Measurements from ENCODE around the gene FLNC.

FLNC gene

GRCh38 chr7:128883622-128884448, 53.6 kb downstream of the FLNC start:
- peak; percentile 39 for DNase-seq

- no peak for DNase-seq
Measured at GRCh38 chr7:128884561-128885369, 54.6 kb downstream of the FLNC start.

DNA sequence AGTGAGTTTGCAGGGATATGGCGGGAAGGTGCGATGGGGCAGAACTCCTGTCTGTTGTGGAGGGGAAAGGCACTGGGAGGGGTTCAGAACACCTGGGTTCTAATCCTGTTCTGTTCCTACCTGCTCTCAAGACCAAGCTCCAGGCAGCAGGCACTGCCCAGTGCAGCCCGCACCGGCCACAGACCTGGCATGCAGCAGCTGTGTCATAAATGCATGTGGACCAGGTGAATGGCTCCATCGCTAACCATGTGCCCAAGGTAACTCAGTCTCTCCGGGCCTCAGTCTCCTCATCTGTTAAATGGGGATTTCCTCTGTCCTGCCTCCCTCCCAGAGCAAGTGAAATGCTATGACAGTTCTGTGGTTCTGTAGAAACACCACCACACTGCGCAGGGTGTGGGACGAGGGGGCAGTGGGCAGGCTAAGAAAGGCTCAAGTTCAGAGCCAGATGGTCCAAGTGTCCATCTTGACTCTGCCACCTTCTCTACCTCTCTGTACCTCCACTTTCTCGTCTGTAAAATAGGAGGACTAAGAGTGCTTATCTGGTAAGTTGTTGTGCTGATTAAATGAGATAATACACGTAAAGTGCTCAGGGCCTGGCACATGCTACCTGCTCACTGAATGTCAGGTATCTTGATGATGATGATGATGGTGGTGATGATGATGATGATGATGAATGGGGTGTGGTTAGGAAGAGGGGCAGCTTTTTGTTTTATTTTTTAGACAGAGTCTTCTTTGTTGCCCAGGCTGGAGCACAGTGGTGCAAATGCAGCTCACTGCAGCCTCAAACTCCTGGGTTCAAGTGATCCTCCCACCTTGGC, 55.4 kb downstream of the FLNC start:
- DNase-seq, result no peak

DNA sequence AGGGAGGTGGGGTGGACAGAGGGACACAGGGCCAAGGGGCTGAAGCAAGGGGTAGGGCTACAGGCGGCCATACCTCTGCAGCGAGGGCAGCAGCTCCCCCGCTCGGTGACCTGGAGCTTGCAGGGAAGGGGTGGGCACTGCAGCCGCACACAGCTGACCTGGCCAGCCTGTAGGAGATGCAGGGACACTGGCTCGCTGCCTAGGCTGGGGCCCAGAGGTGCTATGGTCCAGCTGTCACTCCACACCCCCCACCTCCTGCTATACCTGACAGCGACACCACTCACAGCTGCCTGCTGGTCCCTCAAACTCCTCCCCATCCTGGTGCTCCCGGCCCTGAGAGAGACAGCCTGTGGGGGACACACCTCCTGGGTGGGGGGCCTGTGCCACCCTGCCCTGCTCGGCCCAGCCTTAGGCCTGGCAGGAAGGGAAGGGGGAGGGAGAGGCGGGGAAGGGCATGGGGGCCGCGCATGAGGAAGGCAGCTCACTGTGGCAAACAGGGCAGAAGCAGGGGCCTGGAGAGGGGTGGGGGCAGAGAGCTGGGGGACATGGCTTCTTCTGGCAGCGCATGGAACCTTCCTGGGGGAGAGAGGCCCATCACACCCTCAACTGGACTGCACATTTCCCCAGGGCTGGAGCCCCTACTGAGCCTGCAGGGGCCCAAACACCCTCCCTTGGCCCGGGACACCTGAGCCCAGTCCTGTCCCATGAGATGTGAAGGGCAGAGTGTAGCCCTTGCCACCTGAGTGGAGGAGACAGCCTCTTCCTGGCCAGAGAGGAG, 56.4 kb downstream of the FLNC start:
- DNase-seq, result no peak

DNA sequence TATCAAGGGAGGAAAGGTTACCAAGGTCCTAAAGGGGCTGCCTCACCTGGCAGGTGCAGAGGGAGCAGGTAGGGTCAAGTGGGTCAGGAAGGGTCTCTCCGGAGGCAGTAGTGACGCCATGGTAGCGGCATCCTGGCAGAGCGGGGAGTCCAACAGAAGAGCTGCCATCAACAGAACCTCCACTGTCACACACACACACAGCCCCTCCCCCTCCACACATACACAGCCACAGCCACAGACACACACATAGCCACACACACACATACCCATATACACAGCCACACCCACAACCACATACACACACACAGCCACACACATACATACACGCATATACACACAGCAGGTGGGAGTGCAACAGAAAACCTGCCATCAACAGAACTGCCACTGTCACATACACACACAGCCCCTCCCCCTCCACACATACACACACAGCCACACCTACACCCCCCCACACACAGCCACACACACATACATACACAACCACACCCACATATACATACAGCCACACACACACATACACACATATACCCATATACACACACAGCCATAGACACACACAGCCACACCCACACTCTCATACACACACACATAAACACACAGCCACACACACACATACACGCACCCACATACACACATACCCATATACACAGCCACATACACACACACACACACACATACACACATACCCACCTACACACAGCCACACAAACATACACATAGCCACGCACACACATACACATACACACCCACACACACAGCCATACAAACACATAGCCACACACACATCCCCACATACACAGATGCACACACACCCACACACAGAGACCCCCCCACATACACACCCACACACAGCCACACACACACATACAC, 57.2 kb downstream of the FLNC start:
- DNase-seq, result no peak

DNA sequence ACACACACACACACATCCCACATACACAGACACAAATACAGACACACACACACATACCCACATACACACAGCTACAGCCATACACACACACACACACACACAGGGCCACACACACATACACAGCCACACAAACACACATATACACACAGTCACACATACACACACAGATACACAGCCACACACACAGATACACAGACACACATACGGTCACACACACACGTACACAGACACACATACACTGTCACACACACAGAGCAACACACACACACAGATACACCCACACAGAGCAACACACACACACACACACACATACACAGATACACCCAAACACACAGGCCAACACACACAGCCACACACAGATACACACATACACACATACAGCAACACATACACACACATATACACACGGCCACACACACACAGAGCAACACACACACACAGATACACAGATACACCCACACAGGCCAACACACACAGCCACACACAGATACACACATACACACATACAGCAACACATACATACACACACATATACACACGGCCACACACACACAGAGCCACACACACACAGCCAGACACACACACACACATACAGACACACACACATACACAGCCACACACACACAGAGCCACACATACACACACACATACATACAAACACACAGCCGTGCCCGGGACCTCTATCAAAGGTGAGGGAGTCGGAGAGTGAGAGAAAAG, 58.0 kb downstream of the FLNC start:
- DNase-seq, result no peak

- DNase-seq, result no peak
Measured at GRCh38 chr7:128888756-128889095, 58.5 kb downstream of the FLNC start.

- DNase-seq, result no peak
Measured at GRCh38 chr7:128889121-128889520, 58.9 kb downstream of the FLNC start.

DNA sequence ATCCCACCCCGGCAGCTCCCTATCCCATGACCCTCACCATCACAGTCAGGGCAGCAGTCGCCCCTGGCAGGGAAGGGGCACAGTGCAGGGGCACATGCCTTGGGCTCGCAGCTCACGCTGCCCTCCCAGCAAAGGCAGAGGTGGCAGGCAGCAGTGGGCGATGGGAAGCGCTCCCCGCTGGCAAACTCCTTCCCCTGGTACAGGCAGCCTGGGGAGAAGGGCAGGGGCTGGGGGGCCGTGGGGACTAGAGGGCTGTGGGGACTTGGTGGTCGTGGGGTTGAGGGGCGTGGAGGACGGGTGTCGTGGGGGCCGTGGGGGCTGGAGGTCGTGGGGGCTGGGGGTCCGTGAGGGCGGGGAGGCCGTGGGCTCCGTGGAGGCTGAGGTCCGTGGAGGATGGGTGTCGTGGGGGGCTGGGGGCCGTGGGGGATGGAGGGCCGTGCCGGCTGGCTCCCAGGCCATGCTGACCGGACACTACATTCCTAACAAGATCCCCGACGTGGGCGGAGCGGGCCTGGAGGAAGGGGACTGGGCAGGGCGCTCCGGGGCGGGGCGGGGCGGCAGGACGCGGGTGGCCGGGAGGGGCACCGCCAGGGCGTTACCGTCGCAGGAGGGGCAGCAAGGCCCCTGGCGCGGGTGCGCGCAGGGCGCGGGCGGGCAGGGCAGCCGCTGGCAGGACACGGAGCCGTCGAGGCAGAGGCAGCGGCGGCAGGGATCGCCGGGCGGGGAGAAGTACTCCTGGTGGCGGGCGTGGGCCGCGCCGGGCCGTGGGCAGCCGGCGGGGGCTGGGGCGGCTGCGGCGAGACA, 60.3 kb downstream of the FLNC start:
- DNase-seq, result no peak

- peak; percentile 10 for DNase-seq
Measured at GRCh38 chr7:128891110-128891941, 61.1 kb downstream of the FLNC start.

- no peak for DNase-seq
Measured at GRCh38 chr7:128891942-128892269, 61.7 kb downstream of the FLNC start.

- DNase-seq, result no peak
Measured at GRCh38 chr7:128892521-128893250, 62.5 kb downstream of the FLNC start.

DNA sequence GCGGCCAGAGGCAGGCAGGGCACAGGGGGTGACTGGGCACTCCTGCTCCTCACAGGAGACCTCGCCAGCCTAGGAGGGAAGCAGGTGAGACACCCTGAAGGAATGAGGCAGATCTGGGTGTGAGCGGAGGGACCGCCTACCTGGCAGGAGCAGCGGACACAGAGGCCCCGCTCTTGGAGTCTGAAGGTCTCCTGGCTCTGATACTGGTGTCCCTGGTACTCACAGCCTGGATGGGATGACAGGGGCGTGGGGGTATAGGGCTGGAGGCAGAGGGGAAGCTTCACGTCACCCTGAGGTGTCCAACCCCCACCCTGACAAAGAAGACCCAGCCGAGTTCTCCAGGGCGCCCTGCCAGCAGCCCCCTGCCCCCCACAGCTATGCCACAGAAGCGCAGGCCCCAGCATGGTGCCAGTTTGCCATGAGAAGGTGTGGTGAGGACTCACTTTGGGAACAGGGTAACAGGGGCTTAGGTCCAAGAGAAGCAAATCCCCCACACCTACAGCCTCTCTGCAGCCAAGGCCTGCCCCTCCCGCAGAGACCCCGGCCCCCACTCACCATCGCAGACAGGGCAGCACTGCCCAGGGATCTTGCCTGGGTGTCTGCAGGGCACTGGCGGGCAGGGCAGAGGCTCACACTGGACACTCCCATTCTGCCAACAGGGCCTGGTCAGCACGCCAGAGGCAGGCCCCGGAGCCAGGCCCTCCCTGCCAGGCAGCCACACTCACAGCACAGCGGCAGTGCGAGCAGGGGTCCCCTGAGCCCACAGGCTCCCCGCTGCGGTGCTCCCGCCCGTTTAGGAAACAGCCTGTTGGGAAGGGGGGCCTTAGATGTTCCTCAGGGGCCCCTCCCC, 63.3 kb downstream of the FLNC start:
- DNase-seq, result no peak

DNA sequence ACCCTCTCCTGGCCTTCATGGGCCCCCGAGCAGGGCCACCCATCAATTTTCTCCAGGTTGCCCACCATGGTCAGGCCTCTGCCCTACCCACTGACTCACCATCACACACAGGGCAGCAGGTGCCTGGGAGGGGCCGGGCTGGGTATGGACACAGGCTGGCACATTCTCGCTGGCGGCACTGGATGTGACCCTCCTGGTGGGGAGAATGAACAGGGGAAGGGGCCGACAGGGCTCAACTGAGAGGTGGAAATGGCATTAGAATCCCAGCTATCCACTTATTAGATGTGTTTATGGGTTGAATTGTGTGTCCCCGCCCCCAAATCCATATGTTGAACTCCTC, 63.9 kb downstream of the FLNC start:
- no peak for DNase-seq

- DNase-seq, result no peak
Measured at GRCh38 chr7:128895320-128895719, 65.1 kb downstream of the FLNC start.

- DNase-seq, result no peak
Measured at GRCh38 chr7:128899392-128899791, 69.2 kb downstream of the FLNC start.

- no peak for DNase-seq
Measured at GRCh38 chr7:128900237-128900636, 70.0 kb downstream of the FLNC start.

Data from NCI-H774 (cell line).